ENCODE measurements around the gene PRICKLE2.

Gene PRICKLE2

DNA sequence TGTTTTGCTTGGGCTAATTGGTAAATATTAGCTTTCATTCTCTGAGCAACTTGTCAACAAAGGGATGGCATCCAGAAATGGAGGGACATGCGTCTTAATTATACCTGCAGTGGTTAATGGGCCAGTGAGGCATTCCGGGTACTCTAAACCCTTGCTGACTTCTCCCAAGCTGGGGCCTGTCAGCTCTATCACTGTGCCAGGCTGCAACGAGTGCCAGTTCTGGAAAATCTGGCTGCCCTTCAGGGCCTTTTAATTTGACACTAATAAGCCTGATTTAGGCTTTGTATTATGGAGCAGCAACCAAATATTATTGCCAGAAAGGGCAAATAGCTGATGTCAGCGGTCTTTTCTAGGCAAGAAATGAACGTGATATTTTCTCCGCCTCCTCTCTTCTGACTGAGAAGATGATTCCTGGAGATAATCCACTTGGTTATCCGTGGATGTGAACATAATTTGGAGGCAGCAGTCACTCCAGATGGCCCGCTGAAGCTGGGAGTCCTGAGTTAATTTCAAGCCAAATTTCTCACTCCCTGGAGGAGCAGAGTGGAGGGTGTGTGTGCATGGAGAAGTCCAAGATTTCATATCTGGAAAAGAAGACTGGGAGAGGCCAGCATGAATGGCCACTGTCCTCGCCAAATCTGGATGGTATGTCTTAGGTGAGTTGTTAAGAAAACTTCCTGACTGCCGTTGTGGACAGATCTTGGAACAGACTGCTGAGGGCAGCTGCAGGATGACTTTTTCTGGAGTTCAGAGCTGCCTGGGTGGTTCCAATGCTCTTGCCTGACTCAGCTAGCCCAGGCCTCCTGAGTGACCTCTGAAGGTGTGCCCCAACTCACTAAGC, 157.5 kb downstream of the PRICKLE2 start:
- DNase-seq, result no peak

DNA sequence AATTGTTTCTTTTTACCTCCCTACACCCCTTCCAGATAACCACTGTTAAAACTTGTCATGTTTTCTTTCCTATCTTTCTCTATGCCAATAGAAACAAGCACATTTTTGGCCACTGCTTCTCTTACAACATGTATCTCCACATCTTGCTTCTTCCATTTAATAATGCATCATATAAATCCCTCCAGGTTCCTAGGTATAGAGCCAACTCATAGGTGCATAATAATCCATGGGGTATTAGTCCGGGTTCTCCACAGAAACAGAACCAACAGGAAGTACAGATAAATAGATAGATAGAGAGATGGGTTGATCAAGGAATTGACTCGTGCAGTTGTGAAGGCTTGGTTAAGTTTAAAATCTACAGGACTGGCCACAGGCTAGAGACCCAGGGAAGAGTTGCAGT, 160.5 kb downstream of the PRICKLE2 start:
- DNase-seq, result no peak

DNA sequence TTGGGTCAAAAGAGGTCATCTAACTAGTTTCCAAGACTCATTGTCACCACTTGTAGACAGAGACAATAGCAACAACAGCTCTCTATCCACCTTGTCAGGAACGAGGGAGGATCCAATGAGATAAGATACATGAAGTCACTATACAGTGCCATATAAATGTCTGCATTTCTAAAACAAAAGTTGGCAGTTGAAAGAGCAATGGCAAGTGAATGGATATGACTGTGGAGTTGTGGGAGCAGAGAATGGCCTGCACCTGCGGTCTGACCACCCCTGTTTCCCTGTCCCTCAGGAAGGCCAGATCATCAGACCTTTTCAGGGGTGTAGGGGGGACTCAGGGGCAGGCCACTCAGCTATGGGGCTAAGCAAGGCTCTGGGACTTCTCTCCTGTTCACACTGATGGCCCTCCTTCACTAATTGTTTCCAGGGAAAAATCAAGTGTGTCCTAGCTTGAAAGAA, 161.3 kb downstream of the PRICKLE2 start:
- no peak for DNase-seq

DNA sequence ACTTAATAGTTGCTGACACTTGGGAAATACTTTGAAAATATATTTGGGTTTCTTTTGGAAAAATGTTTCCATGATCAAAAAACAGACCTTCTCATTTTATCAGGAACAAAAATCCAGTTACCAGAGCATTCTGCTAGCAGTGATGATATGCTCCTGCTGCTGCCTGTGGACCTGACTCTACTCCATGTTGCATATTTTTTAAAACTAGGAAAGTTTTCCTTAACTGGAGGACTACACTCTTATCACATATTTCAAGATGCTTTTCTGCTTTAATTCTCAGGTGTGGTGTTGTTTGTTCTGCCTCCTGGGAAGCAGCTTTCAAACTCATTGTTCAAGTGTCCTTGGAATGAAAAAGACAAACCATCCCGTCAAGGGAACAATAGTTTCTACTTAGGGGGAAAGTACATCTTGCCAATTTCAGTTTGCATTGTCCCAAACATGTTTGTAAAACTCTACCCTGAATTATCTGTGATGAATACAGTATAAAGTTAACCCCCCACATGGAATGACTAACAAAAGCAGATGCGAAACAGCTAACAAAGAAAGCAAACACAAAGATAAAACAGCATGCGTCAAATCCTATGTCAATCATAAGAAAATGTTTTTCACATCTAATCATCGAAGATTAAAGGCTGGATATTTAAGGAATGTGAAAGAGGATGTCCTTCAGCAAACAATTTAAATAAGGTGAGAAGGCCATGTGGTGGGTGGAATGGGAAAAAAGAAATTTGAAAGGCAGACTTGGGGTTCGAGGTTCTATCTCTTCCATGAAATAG, 161.9 kb downstream of the PRICKLE2 start:
- DNase-seq, result no peak

DNA sequence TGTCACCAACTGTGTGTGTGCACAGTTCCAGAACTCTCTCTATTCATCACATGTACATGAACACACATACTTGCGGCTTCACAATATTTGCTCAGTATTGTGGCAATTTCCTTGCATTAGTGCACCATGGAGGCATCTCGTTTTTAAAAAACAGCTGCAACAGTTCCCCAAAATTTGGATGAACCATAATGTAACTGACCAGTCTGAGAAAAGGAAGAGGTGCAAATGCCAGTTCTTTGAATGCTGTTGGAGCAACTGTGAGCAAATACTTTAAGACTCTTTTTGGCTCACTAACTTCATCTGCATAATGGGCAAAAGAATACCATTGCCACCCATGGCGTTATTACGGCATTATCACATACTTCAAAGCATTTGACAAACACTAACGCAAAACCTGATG, 163.6 kb downstream of the PRICKLE2 start:
- DNase-seq, result no peak

DNA sequence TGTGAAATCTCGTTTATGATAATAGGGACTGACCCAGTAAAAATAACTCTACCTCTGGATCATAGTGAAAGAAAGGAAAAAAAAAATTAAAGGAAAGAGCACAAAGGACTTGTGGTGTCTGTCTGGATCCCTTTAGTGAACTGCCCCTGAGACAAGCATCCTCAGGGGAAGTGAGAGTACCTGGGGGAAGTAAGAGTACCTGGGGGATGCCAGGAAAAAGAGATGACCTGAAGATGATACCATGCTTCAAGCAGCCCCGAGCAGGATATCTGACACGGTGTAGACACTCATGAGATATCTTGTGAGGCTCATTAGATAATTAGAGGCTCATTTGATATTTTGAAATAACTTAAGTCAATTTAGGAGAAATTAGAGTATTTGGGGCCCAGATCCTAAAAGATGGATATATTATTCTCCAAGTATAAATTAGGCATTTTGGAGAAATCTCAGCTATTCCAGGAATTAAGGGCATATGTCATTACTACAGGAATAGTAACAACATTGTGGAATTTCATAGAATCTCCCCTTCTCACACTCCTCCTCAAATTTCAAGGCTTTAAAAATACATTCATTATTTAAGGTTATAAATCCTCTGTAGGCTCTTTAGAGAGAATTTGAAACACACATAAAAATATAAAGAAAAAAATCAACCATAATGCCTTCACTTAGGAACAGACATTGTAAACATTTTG, 165.6 kb downstream of the PRICKLE2 start:
- no peak for DNase-seq

DNA sequence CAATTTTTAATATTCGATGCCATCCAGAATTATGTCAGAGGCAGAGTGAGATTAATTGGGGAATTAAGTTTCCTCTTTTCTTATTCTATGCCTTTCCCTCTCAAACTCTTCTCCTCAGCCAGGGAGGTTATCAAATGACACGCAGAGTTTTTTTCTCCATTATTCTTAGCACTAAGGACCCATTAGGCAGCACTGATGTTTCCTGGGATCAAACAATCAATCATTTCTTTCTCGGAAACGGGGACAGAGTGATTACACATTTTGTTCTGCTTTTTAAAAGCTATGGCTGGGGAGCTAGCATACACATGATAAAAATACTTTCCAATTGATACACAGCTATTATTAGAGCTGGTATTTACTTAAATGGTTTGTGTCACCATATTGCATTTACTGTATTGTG, 166.7 kb downstream of the PRICKLE2 start:
- DNase-seq, result no peak

DNA sequence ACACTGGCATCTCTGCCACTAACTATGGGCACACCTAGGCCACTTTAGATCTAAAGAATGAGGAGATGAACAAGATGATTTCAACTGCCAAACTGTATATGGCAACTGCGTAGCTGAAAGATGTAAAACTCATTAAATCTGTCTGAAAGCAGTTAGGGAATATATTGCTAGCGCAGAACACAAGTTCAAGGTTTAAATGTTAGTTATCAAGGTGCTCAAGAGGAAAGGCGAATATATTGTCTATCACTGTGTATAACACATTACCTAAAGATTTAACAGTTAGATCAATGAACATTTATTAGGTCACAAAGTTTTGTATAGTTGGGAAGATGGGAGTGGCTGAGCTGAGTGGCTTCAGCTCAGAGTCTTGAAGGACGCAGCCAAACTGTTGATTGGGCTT, 168.0 kb downstream of the PRICKLE2 start:
- DNase-seq, result no peak

DNA sequence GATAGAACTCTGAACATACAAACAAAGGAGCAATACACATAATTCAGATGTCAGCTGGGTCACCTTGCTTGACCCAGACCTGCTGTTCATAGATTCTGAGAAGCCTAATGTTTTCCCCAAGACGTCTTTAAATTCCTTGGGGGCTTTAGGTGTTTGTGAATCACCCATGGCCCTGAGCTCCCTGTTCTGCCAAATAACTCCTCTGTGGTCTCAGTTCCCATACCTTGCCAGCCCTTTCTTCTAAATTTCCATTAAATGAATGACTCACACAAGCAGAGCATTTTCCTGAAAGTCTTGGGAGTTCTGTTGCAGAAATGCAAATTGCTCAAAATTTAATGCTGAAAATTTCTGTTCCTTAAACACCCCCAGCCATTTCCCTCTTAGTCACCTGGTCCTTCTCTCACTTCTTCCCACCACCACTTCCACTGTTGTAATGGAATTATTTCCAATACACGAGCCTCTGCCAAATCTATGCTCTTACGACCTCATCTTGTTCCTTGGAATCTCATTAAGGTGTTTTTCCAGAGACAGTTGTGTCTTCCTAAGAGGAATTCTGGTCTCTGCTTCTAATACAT, 168.6 kb downstream of the PRICKLE2 start:
- DNase-seq, result no peak

DNA sequence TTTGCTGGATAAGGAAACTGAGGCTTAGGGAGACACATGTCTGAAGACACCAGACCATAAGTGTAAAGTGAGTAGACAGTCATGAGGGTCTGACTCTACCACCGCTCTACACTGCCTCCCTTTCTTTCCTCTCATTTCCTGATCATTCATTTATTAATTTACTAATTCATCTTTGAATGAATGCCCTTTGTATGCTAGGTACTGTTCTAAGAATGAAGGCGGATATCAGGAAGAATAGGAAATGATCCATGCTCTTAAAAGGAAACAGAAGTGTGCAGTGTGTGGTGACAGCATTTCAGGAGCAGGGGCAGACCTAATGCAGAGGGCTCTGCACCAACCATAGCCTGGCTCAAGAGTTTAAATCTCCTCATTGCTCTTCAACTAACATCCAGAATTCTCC, 170.2 kb downstream of the PRICKLE2 start:
- no peak for DNase-seq

DNA sequence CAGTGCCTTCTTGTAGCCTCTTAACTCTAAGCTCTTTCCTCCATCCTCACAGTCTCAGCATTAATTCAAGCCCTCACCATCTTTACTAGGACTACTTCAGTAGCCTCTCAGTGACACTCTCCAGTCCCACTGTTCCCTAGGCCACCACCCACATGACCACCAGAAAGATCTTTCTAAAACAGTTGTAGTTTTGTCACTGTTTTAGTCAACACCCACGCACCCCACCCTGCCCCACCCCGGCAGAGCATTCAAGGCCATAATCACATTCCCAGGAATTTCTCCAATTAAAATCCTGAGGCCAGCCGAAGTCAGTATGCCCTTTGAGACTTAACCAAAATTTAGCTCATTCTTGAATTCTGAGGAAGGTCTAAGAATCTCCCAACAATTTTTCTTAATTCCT, 170.8 kb downstream of the PRICKLE2 start:
- DNase-seq, result no peak

DNA sequence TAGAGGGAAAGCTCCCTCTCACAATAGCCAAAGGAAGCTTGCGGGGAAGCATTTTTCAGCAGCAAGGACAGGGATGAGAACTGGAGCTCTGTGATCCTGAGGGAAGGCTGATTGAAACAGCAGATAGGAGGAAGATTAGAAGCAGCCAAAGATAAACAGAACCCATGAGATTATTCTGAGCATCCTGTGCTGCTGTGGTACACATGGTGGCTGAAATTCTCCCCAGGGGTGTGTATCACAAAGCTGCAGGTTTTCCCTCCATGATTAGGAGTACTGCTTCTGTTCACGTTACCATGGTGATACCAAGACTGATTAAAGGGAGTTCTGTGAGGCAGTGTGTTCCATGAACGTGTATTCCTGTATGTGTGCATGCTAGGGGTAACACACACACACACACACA, 171.7 kb downstream of the PRICKLE2 start:
- no peak for DNase-seq

DNA sequence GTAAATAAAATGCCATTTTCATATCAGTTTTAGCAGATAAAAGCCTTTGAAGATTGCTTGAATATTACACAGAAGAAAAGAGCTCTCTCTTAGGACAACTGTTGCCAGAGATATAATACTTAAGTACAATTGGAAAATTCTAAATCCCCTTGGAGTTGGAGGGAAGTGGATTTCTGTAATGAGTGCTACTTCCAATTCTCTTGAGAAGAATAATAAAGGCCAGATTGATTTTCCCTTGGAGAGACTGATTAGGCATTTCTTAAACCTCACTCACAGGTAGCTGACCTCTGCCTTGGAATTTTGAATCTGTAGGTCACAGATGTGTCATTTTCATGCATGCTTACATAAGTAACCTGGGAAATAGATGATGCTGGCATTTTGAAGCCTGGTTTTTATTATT, 172.1 kb downstream of the PRICKLE2 start:
- DNase-seq, result no peak

DNA sequence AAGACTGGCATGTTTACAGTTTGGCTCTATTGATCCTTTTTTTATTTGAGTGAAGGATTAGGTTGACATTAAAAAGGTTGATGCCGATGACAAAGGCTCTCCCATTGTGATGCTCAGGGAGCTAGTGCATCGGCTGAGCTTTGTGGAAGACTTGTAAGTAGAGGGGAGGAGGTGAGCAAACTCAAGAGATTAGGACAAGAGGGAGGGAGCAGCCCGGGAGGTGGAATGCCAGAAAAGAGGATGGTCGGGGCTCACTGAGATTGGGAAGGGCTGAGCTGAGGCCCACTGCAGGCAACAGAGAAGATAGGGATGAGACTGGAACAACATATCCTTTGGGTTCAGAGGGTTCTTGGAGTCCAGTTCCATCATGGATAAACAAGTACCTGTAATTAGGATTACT, 175.4 kb downstream of the PRICKLE2 start:
- DNase-seq, result no peak

DNA sequence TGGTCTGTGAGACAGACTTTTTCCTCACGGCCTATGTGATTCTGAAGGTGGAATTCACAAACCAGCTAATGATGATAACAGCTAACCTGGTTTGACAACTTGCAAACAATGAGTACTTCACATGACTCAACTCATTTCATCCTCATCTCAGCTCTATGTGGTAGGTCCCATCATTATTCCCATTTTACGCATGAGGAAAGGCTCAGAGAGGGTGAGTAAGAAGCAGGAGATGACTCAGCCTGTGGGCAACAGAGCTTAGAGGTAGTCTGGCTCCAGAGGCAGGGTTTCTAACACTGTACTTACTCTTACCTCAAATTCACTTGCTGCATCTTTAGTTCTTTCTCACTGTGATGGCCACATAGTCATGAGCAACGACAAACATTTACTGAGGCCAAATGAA, 176.1 kb downstream of the PRICKLE2 start:
- DNase-seq, result no peak

DNA sequence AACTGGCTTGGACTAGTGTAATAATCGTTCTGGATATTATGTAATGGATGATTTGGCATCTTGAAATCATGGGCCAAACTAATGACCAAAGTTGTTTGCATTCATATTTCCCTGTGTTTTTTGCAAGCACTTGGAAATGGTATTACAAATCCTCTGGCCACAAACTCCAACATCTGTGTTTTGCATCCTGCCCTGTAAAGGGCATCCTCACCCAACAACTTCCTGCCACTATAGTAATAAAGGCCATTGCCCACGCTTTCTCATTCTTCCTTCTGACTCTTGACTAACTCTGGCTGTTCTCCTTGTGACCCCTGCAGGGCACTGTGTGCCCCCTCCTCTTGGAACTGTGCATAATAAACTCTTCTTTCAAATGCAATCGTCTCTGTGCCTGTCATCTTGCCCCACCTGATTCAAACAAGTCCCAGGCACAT, 176.6 kb downstream of the PRICKLE2 start:
- no peak for DNase-seq

DNA sequence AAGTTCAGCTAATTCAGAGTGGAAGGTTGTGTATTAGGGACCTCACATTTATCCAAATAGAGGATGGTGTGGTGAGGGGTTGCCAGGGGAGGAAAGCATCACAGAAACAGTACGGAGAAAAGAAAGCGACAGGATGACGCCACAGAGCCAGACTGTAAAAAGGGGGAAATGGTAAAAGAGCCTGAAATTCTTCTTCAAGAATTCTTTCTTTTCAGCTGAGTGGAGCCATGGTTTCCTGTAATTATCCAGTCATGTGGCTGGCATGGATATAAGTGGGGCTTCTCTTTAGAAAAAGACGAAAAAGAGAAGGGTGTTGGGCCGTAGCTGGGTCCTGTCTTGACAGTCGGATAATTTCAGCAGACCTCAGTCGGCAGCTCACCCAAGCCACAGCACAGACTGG, 177.5 kb downstream of the PRICKLE2 start:
- DNase-seq, result no peak

DNA sequence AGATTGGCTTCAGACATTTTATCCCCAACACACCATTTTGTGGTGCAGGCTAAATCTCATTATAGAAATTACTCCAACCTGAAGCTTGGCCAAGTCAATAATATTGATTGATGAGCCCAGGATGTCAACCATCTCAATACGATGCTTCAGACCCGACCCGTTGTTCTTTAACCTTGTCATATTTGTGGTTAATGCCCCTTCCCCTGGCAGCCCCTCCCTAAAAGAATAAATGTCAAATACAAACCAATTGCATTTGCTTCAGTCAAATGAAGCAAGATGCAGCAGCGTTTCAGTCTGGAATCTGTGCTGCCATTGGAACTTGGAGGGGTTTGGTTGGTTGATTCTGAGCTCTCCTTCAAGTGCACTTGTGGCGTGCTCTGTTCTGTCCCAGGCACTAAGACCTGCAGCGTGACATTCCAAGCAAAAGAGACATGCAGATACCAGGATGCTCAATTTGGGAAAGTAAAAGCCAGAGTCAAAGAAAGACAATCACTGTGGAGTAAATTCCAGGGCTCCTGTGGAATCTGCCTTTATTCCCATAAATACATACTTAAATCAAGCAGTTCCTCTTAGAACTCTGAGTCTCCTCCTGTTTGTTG, 178.2 kb downstream of the PRICKLE2 start:
- no peak for DNase-seq

DNA sequence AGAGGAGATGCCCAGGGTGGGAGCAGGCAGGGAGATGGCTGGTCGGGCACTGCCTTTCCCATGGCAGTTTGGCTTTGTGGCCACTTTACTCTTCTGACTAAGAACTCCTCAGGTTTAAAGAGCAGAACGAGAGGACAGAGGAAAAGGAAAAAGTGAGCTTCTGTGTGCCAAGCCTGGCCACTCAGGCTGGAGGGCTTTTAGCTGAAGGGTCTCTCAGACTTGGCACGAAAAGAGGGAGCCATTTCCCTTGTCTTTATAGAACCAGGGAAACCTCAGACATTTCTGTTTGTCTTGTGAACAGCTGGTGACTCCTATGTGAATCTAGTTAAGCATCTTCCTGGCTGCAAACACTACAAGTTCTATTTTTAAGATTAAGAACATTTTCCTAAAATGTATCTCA, 178.7 kb downstream of the PRICKLE2 start:
- no peak for DNase-seq

DNA sequence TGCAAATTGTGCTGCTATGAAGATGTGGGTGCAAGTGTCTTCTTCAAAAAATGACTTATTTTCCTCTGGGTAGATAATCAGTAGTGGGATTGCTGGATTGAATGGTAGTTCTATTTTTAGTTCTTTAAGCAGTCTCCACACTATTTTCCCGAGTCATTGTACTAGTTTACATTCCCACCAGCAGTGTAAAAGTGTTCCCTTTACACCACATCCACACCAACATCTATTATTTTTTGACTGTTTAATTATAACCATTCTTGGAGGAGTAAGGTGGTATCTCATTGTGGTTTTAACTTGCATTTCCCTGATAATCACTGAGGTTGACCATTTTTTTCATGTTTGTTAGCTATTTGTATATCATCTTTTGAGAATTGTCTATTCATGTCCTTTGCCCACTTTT, 182.3 kb downstream of the PRICKLE2 start:
- no peak for DNase-seq

Measured in NCI-H510A treated with DMSO at 0.1 percent for 48 hours (cell line).